HG02763 (cell line): Measurements from ENCODE around the gene WDR27.
"Not testable (repeated sequence)": the region's sequence is repeated elsewhere in the genome, so short reads cannot be mapped to it uniquely, and the experiment has no call there.

Experiments used
- ATAC-seq: cut with Tn5 transposase; IDR thresholded peaks from one replicate; pipeline ENCODE4 v1.9.1; 2021; ENCODE audit warnings: mild to moderate bottlenecking, moderate library complexity; ENCODE audit not compliant: unreplicated experiment

WDR27 gene

GRCh38 chr6:169664227-169664626, 37.6 kb downstream of the WDR27 start:
- ATAC-seq = no peak

DNA sequence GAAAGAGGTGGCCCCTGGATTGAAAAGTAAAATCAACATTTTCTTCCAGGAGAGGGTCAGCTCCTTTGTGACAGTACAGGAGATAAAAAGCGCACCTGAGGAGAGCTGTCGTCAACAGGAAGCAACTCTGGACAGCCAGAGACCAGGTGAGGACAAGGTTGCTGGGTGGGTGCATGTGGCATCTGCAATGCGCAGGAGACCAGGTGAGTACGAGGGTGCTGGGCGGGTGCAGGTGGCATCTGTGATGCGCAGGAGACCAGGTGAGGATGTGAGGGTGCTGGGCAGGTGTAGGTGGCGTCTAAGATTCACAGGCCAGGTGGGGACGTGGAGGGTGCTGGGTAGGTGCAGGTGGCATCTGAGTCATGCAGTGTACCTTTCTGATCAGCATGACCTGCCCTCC, 38.4 kb downstream of the WDR27 start:
- no peak for ATAC-seq

DNA sequence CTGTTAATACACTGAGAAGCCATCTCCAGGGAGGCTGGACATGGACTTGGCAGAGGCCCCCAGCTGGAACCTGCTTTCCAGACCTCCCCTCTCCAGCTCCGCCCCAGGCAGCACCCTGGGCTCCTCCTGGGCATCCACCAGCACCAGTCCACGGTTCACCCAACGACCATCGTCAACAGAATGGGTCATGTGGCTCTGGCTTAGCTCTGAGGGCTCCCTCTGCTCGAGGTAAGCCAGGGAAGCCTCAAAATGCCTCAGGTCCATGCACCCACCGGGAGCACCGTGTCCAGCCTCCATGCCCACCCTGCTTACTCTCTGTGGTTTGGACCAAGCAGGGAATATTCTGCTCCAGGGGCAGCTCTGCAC, 40.5 kb downstream of the WDR27 start:
- no peak for ATAC-seq

DNA sequence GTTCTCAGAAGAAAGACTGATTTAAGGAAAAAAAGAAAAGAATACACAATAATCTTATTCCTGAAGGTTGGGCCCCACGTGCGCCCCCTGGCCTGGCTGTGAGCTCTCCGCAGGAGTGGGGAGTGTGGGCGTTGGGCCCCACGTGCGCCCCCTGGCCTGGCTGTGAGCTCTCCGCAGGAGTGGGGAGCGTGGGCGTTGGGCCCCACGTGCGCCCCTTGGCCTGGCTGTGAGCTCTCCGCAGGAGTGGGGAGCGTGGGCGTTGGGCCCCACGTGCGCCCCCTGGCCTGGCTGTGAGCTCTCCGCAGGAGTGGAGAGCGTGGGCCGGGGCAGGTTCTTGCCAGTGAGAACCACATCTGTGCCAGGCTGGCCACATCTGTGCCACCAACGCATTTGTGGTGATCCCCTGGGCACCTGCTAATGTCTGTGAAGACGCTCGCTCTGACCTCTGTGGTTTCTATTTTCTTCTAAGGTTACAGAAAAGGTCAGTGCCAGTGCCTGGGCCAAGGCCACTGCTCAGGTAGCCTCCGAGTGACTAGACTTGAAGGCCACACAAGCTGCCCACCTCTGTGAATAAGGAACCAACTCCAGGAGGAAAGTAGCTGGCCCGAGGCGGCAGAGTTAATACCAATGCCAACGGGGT, 41.0 kb downstream of the WDR27 start:
- ATAC-seq = no peak

DNA sequence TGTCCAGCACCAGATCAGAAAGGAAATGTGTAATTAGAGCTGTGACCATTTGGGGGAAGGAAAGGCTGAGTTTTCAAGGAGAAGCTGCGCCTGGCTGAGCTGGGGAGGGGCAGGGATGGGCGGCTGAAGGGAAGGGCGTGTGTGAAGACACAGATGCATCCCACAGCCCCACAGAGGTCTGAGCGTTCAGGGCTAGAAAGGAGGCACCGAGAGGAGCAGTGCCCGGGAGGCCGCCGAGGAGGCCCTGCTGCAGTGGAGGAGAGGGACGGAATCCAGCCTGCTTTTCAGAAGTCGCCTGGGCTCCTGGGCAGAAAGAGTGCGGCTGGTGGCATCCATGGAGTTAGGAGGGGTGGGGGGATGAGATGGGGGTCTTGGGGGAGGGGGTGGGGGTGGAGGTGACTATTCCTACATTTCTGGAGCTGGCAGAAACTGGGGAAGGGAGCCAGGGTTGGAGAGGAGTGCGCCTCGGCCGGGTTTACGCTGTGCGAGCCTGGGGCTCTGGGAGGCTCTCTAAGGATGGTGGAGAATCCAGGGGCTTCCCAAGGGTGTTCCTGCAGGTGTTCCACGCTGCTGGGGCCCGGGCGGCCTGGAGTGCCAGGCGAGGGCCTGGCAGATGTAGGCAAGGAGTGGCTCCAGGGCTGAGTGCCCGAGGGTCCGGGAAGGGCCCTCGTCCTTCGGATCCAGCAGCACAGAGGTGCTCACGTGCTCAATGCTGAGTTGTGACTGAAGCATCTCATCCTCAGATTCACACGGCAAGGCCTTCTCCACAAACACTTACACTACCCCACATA, 41.8 kb downstream of the WDR27 start:
- ATAC-seq = no peak

- no peak for ATAC-seq
These were observed 44.6 kb downstream of the WDR27 start for GRCh38 chr6:169657284-169657610.

DNA sequence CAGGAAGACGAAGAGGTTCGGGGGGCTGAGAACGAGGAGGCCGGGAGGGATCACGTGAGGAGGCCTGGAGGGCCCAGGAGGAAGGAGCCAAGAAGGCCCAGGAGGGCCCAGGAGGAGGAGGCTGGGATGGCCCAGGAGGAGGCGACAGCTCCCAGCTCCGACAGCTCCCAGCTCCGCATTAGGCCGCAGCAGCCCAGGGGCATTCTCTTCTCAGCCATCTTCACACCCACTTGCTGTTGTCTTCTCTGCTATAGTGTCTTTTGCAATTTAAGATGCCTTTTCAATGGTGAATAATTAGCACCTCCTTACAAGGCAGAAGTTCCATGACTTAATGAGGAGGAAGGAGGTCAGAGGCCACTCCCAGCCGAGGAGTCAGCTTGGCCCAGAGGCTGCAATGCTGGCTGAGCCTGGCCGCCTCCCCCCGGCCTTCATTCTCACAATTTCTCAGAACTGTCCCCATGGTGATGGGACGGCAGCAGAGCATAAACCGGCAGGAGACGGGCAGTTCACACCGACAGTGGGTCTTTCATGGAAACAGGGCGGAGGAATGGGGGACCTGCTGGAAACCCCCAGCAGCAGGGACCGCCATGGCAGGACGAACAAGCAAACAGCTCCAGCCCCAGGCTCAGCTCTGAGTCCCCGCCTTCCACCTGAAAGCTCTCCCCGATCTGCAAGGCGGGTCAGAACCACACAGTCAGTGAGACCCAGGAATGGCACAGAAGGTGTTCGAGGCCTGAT, 45.1 kb downstream of the WDR27 start:
- ATAC-seq = no peak

- ATAC-seq = peak; percentile 83
These were observed 47.0 kb downstream of the WDR27 start for GRCh38 chr6:169654598-169655391.

DNA sequence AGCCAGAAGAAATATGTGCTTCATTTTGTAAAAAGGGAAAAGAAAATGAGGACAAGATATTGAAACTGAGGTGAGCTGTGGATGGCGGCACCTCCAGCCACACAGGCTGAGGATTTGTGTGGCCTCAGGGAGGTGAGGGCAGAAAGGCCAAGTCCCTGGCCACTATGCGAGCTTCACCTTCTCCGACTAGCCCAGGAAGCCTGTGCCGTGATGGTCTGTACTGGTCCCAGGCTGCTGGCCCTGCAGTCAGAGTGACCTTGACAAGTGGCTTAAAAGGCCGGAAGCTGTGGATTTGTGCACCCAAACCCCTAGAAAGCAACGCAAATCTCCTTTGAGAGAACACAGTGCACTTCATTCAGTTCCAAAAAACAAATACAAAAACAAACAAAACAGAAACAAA, 48.1 kb downstream of the WDR27 start:
- no peak for ATAC-seq

DNA sequence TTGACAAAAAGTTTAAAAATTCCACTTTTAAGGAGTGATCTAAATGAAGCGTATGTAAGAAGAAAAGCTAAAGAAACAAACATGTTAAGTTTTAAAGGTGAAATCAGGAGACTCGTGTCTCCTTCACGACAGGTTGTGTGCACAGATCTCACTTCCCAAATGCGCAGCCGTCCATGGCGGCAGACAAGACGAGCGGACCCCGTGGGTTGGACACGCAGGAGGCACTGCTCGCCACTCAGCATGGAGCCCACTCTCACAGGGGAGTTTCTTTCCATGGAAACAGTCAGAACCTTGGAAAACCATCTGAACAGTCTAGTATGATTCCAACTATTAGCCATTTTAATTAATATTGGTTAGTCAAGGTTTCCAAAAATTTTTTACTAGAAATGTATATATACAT, 48.9 kb downstream of the WDR27 start:
- no peak for ATAC-seq

DNA sequence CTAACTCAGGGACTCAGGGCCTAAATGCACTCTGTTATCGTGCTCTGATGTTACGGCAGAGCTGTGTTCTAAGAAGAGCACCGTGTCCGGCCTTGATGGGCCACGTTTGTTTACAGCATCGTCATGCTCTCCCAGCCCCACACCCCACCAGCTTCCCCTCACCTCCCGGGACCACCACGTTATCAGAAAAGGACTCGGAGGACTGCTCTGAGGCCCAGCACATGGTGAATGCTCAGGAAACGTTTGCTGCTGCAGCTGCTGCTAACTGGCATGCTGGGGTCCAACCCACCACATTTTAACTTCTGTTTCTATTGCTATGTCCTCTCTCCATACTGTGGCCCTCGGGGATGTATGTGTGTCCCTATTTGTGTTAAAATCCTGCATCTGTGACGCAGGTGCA, 50.3 kb downstream of the WDR27 start:
- no peak for ATAC-seq

DNA sequence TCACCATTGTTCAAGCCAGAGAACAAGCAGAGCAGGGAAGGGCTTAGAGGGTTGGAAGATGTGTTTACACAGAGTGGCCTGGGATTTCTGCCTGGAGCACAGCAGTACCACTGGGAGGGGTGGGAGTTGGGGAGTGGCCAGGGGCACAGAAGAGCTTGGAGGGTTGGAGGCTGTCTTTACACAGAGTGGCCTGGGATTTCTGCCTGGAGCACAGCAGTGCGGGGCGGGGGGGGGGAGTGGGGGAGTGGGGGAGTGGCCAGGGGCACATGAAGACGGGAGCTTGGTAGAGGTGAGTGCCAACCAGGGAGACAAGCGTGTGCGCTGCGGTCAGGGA, 50.9 kb downstream of the WDR27 start:
- no peak for ATAC-seq

- no peak for ATAC-seq
These were observed 51.4 kb downstream of the WDR27 start for GRCh38 chr6:169650241-169650958.

GRCh38 chr6:169648617-169649016, 53.2 kb downstream of the WDR27 start:
- no peak for ATAC-seq

DNA sequence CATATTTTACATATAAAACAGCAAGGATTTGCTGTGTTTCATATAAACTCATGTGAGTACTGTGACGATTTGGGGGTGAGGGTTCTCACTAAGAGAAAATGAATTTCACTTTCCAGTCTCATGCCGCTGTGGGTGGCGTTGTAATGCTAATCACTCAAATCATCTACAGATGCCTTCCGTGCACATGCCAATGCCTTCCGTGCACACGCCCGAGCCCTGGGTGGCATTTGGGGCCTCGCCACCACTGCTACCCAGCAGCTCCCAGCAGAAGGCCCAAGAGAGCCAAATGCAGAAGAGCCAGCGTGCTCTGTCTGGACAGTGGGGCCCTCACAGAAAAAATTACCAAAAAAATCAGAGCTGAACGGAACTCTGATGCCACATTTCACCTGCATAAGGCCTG, 53.7 kb downstream of the WDR27 start:
- ATAC-seq = no peak

- ATAC-seq = no peak
These were observed 54.2 kb downstream of the WDR27 start for GRCh38 chr6:169647637-169648036.

- no peak for ATAC-seq
These were observed 54.8 kb downstream of the WDR27 start for GRCh38 chr6:169646906-169647567.

GRCh38 chr6:169645459-169645858, 56.4 kb downstream of the WDR27 start:
- ATAC-seq = not testable (repeated sequence)

DNA sequence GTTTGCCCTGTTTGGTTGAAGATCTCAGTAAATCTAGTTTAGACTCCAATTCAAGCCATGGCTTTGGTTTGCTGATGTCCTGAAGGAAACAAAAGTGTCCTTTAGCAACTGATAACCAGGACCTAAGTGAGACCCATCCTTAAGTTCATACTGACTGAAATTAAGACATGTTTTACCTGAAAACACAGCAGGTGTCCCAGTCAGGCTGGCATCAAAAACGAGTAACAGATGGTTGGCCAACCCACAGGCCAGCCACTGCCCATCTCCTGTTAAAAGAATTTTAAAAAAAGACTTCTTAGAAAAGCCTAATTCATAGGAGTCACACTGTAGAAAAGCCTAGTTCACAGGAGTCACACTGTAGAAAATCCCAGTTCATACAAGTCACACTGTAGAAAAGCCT, 58.3 kb downstream of the WDR27 start:
- no peak for ATAC-seq

GRCh38 chr6:169642455-169642854, 59.4 kb downstream of the WDR27 start:
- no peak for ATAC-seq
